Ammon's horn (tissue), 1 donor: ENCODE measurements around the gene GLT6D1.

Source experiments
- DNase-seq: peaks from one replicate; pipeline ENCODE4 v3.0.0-alpha.2; 2016; ENCODE audit warnings: low spot score

GLT6D1 gene

DNA sequence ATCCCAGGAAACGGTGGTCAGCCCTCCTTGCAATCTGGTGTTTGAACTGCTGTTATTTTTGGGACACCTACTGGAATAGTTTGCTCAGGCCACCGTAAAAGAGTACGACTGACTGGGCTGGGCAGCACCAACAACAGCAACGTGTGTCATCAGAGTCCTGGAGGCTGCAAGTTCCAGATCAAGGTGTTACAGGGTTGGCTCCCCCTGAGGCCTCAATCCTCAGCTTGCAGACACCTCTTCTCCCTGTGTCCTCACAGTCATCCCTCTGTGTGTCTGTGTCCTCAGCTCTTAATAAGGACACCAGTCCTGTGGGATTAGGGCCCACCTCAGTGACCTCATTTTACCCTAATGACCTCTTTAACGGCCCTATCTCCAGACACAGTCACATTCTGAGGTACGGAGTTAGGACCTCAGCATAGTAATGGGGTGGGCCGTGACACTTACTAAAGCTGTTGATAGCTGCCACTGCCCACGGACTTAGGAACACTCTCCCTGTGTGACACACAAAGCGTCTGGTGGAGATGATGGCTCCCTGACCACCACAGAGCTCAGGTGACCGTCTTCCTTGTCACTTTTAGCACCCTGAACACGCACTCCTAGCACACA lies 16.8 kb downstream of the GLT6D1 start:
- DNase-seq = no peak

DNA sequence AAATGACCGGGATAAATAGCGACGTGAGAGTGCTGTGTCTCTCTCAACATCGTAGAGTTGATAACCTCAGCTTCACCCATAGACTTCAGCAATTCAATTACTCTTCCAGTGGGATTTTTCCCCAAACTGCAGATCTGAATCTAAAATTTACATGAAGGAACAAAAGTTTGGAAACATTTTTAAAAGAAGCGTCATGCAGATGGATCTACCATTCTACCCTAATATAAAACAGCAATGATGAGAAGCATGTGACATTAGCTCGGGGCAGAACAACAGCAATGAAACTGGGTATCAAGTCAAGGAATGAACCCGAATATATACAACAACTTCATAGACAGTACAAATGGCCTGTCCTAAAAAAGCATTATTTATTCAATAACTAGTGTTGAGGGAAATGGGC lies 18.8 kb downstream of the GLT6D1 start:
- DNase-seq = no peak

- no peak for DNase-seq
These were observed 19.8 kb downstream of the GLT6D1 start for GRCh38 chr9:135619599-135619886.

- DNase-seq = no peak
These were observed 20.3 kb downstream of the GLT6D1 start for GRCh38 chr9:135618866-135619598.

DNA sequence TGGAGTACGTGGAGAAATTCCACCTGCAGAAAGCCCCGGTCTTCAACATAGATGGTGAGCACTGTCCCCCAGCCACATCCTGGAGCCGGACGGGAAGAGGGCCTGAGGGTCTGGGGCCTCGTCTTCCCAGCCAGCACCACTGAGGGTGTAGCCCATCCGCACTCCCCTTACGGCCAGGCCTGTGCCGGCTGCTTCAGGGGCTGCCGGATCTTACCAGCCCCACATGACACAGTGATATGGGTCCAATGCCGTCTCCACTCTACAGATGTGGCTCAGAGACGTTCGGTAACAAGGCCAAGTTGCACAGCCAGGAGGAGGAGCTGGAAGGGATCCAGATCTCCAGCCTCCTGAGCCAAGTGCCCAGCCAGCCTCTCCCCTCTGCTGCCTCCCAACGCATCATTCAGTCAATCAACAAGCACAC lies 21.3 kb downstream of the GLT6D1 start:
- no peak for DNase-seq

DNA sequence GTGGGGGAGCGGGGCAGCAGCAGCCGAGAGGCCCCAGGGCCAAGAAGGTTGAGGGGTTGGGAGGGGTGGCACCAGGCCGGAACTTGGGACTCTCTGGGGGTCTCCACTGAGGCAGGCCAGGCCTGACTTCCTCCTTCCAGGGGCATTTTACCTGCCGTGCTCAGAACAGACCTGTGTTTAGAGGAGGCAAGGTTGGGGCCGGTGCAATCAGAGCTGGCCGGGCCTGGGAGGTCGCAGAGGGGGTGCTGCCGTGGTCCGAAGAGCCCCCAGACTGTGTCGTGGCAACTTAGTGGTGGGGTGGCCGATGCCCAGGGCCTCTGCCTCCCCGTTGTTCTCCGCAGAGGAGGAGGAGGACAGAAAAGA lies 21.8 kb downstream of the GLT6D1 start:
- no peak for DNase-seq

GRCh38 chr9:135616619-135617537 lies 22.5 kb downstream of the GLT6D1 start:
- no peak for DNase-seq

DNA sequence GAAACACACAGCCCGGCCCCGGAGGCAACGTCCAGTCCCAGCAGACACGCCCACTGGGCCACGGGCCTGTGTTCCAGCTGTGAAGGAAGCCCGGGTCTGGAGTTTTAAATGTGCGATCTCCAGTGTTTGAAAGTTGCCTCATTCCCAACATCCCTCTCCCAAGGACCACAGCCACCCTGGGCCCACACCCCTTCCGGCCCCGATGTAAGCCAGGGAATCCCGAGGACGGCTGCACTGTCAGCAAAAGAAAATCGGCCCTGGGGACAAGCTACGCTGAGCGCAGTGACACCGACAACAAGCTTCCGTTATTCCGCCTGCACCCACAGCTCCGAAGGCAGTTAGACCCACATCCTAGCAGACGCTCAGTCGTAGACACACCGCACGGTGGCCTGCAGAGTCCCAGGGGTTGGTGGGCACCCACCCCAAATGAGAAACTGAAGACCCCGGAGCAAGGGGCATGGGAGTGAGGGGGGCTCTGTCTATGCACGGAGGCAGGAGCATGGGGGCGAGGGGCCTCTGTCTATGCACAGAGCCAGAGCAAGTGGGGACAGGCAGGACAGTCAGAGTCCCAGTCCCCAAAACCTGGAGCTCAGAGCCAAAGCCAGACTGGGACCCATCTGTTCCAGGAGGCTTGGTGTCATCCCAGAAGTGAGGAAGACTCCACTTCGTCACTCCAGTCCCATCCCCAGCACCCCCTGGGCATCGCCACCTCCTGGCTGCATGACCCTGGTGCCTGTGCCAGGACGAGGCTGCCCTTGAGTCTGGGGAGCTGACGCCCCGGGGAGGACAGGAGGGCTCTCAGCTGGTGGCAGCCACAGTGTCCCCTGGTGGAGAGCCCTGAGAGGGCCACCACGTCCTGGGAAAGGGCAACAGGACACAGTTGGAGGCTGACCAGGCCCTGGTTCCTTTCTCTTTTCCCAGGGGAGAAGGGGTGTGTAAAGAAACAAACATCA lies 23.4 kb downstream of the GLT6D1 start:
- DNase-seq = no peak

DNA sequence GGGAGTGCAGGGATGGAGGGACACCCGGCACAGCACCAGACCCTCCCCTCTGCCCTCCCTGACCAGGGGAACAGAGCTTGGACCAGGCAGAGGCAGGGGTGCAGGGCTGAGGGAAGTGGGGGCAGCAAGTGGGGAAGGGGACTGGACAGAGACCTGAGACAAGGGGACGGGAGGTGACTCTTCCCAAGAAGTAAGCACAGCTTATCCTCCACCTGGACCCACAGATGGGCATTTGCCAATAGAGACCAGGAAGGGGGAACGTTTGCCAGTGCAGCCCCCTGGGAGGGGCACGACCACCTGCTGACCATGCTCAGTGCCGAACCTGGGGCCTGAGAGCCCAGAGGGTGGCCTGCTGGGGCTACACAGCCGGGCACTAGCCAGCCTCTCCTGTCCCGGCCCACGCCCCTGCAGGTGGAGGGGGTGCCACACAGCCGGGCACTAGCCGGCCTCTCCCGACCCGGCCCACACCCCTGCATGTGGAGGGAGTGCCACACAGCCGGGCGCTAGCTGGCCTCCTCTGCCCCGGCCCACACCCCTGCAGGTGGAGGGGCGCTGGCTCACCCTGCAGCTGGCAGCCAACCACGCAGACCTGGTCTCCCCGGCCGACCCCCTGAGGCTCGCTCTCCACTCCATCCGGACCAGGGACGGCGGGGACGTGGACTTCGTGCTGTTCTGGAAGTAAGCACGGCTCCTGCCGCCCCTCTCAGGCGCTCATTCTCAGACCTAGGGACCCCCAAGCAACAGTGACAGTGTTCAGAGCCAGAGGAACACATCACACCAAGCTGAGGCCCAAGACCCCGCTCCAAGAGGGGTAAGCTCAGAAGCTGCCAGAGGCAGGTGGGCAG lies 24.3 kb downstream of the GLT6D1 start:
- DNase-seq = no peak

DNA sequence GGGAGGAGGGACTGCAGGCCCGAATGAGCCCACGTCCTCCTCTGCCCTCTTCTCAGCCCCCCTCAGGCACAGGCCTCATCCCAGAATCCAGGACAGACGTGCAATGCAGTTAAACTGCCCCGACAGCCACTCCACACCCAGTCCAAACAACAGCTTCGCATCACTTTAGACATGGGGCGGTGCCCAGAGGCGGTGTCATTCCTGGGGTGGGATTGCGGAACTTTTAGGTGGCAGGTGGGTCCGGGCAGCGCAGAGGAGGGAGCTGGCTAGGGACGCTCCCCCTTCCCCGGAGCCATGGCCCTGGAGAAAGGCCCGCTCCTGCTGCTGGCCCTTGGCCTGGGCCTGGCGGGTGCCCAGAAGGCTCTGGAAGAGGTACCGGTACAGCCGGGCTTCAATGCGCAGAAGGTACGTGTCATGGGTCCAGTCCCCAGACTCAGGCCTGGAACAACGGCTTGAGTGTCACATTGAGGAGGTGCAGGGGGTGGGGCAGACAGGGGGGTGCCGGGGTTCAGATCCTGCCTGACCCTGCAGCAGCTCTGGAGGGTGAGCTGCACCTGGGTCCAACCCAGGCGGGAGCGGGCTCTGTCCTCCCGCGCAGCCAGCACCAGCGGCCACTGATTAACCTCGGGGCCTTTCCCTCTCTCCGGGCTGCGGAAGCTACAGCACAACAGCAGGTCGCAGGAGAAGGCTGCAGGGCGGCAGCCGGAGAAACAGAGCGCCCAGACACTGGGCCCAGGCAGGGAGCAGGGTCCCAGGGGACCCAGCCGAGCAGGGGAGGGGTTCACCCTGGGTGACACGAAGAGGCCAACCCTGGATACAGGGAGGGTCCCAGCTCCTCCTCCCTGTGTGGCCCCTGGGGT lies 25.2 kb downstream of the GLT6D1 start:
- DNase-seq = no peak

GRCh38 chr9:135612981-135613910 lies 26.1 kb downstream of the GLT6D1 start:
- DNase-seq = no peak

DNA sequence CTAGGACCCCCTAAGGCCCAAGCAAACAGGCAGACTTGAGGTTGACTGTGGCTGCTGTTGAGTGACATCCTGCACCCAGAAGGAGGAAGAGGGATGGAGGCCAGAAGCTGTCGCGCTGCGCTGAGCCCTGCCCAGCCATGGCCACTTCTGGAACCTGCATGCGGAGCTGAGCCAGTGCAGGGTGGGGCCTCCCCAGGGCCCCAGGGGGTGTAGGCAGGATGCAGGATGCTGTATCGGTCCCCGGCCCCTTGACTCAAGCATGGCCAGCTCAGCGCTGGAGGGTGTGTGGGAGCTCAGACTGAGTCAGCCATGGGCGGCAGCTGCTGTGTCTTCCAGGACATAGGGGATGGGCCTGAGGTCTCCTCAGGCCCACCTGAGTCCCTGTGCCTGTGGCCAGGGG lies 26.9 kb downstream of the GLT6D1 start:
- DNase-seq = no peak

DNA sequence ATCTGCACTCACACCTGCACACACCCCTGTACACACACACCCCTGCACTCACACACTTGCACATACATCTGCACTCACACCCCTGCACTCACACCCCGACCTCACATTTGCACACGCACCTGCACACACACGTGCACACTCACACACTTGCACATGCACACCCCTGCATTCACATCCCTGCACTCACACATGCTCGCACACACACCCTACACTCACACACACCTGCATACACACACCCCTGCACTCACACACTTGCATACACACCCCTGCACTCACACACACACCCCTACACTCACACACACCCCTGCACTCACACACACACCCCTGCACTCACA lies 27.5 kb downstream of the GLT6D1 start:
- DNase-seq = no peak

DNA sequence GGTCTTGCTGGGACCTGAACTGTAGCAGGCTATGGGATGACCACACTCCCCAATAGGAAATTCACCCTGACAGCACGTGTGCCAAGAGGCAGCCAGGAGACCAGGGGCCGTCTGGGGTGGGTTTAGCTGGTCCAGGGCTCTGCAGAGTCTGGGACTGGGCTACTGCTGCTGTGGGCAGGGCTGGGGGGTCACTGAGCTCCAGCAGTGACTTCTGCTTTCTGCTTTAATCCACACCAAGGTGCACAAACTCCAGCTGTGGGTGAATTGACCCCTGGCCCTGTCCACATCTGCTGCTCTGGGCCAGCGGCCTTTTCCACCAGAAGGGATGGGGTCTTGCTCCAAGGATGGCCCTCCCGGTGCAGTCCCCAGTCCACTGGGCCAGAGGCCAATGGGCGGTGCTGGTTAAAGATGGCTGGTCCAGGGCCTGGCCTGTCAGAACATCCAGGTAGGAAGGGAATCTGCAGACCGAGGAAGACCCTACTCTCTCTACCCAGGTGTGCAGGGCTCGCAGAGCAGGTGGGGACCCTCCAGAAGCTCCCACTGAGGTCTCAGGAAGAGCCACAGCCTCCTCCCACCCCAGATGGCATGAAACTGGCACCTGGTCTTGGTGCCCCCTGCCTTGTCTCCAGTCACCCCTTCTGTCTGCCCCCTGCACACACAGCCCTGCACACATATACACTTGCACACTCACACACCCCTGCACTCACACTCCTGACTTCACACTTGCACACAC lies 28.0 kb downstream of the GLT6D1 start:
- no peak for DNase-seq

DNA sequence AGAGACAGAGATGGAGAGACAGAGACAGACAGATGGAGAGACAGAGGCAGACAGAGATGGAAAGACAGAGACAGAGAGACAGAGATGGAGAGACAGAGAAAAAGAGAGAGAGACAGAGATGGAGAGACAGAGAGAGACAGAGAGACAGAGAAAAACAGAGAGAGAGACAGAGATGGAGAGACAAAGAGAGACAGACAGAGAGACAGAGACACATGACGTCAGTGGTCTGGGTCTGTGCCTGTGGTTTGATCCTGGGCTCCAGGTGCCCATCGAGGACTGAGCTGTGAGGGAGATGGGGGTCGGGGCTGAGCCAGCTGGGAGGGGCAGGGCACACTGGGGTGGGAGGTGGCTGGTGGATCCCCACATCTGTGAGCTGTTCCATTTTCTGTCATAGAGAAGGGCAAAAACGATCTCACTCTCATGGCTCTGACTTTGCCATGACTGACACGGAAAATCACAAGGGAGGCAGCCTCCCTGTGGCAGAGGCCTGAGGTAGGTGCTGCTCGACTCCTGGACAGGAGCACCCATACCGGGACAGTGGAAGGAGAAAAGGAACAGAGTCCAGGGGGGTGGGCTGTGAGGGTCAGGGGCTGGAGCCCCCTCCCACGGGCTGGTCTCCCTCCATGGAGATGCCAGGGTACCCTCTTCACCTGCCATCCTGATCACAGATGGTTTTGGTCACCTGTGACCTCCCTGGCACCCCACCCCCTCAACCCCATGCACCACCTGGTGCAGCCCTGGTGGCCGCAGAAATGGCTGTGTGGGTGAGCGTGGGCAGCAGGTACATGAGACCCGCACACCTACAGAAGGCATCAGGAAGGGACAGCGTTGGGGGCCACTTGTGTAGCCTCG lies 28.8 kb downstream of the GLT6D1 start:
- no peak for DNase-seq

- DNase-seq = no peak
These were observed 29.9 kb downstream of the GLT6D1 start for GRCh38 chr9:135609366-135609955.

- DNase-seq = no peak
These were observed 30.4 kb downstream of the GLT6D1 start for GRCh38 chr9:135608999-135609317.
